Measurements from ENCODE around the gene SYNGR3.

DNA sequence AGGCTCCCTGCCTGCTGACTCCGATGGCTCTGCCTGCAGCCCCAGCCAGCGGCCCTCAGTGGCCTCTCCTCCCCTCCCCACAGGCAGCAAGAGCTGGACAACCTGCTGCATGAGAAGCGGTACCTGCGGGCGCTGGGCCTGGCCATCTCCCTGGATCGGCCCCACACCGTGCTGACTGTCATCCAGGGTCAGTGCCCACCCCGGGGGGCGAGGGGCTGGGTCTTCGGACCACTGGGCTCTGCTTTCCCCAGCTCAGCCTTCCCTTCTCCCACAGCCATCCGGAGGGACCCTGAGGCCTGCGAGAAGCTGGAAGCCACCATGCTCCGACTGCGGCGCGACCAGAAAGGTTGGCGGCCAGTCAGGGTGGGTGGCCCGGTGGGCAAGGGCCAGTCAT is 11.9 kb upstream of the SYNGR3 start:
- TF ChIP-seq, protein P1, sequence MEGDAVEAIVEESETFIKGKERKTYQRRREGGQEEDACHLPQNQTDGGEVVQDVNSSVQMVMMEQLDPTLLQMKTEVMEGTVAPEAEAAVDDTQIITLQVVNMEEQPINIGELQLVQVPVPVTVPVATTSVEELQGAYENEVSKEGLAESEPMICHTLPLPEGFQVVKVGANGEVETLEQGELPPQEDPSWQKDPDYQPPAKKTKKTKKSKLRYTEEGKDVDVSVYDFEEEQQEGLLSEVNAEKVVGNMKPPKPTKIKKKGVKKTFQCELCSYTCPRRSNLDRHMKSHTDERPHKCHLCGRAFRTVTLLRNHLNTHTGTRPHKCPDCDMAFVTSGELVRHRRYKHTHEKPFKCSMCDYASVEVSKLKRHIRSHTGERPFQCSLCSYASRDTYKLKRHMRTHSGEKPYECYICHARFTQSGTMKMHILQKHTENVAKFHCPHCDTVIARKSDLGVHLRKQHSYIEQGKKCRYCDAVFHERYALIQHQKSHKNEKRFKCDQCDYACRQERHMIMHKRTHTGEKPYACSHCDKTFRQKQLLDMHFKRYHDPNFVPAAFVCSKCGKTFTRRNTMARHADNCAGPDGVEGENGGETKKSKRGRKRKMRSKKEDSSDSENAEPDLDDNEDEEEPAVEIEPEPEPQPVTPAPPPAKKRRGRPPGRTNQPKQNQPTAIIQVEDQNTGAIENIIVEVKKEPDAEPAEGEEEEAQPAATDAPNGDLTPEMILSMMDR (IDR thresholded peaks at IDR 0.05): no peak
- TF ChIP-seq POLR2AphosphoS5 (IDR thresholded peaks at IDR 0.05) (no peak), EP300 (IDR thresholded peaks at IDR 0.05; ENCODE audit: low read depth) (no peak)
